ENCODE data around the gene MCC. TPM values are rescaled to one million over a fixed set of nuclear protein-coding genes. Genes with fewer than 3 reads are reported as not detected.

Gene MCC
- total RNA-seq, 1 donor from 2014 or later: 18.9 TPM

- Mint-ChIP-seq H3K9me3 (ENCODE audit: low read depth) (no peaks in the 10 kb centered on the region), H3K27me3 (peaks cover 6% of the 10 kb centered on the region), H3K36me3 (ENCODE audit: insufficient read depth) (no peaks in the 10 kb centered on the region), H3K27ac (no peak overlapping the region), H3K4me3 (ENCODE audit: low read depth) (no peak overlapping the region), H3K4me1 (ENCODE audit: low read depth) (peaks cover 12% of the 10 kb centered on the region)
- TF ChIP-seq CTCF (IDR thresholded peaks at IDR 0.05; ENCODE audit: unreplicated experiment): no peak
- DNase-seq (ENCODE audit: low spot score, unreplicated experiment): no peak
Measured at GRCh38 chr5:113299591-113299990, 188.7 kb downstream of the MCC start.

- Mint-ChIP-seq H3K9me3 (ENCODE audit: low read depth) (no peaks in the 10 kb centered on the region), H3K27me3 (peaks cover 17% of the 10 kb centered on the region), H3K27ac (no peak overlapping the region), H3K4me3 (ENCODE audit: low read depth) (no peak overlapping the region), H3K36me3 (ENCODE audit: insufficient read depth) (no peaks in the 10 kb centered on the region), H3K4me1 (ENCODE audit: low read depth) (peaks cover 20% of the 10 kb centered on the region)
- DNase-seq (ENCODE audit: low spot score, unreplicated experiment): no peak
- no peak for TF ChIP-seq CTCF (IDR thresholded peaks at IDR 0.05; ENCODE audit: unreplicated experiment)
Measured at GRCh38 chr5:113296676-113297075, 191.6 kb downstream of the MCC start.

GRCh38 chr5:113295111-113295539 is 193.1 kb downstream of the MCC start:
- Mint-ChIP-seq H3K36me3 (ENCODE audit: insufficient read depth) (no peaks in the 10 kb centered on the region), H3K9me3 (ENCODE audit: low read depth) (no peaks in the 10 kb centered on the region), H3K4me3 (ENCODE audit: low read depth) (peak overlapping the region; percentile 94), H3K4me1 (ENCODE audit: low read depth) (peaks cover 24% of the 10 kb centered on the region), H3K27me3 (peaks cover 17% of the 10 kb centered on the region), H3K27ac (peak overlapping the region; percentile 94)
- no peak for DNase-seq (ENCODE audit: low spot score, unreplicated experiment)
- TF ChIP-seq CTCF (IDR thresholded peaks at IDR 0.05; ENCODE audit: unreplicated experiment): no peak

GRCh38 chr5:113294311-113295110 is 193.7 kb downstream of the MCC start:
- TF ChIP-seq CTCF (IDR thresholded peaks at IDR 0.05; ENCODE audit: unreplicated experiment): peak; percentile 27
- H3K4me1 Mint-ChIP-seq (ENCODE audit: low read depth): peaks cover 24% of the 10 kb centered on the region
- peak overlapping the region; percentile 94 for H3K4me3 Mint-ChIP-seq (ENCODE audit: low read depth)
- peak overlapping the region; percentile 94 for H3K27ac Mint-ChIP-seq
- no peaks in the 10 kb centered on the region for H3K9me3 Mint-ChIP-seq (ENCODE audit: low read depth)
- DNase-seq (ENCODE audit: low spot score, unreplicated experiment): peak; percentile 66
- H3K27me3 Mint-ChIP-seq: peaks cover 17% of the 10 kb centered on the region
- H3K36me3 Mint-ChIP-seq (ENCODE audit: insufficient read depth): no peaks in the 10 kb centered on the region

- no peak for DNase-seq (ENCODE audit: low spot score, unreplicated experiment)
Measured at GRCh38 chr5:113293975-113294310, 194.3 kb downstream of the MCC start.

More at GRCh38 chr5:113293975-113294310, 194.3 kb downstream of the MCC start:
- Mint-ChIP-seq H3K4me1 (ENCODE audit: low read depth) (peaks cover 24% of the 10 kb centered on the region), H3K36me3 (ENCODE audit: insufficient read depth) (no peaks in the 10 kb centered on the region), H3K9me3 (ENCODE audit: low read depth) (no peaks in the 10 kb centered on the region), H3K27me3 (peaks cover 17% of the 10 kb centered on the region), H3K4me3 (ENCODE audit: low read depth) (peak overlapping the region; percentile 94), H3K27ac (peak overlapping the region; percentile 94)
- TF ChIP-seq CTCF (IDR thresholded peaks at IDR 0.05; ENCODE audit: unreplicated experiment): no peak

Measured in progenitor cell of endocrine pancreas (in vitro differentiated cells).